HG02943 (cell line): ENCODE data around the gene RNF224.

ENCODE experiments used
- ATAC-seq: cut with Tn5 transposase; IDR thresholded peaks from one replicate; pipeline ENCODE4 v1.9.1; 2021; ENCODE audit warnings: mild to moderate bottlenecking, low read depth, moderate library complexity; ENCODE audit not compliant: unreplicated experiment

The RNF224 gene

DNA sequence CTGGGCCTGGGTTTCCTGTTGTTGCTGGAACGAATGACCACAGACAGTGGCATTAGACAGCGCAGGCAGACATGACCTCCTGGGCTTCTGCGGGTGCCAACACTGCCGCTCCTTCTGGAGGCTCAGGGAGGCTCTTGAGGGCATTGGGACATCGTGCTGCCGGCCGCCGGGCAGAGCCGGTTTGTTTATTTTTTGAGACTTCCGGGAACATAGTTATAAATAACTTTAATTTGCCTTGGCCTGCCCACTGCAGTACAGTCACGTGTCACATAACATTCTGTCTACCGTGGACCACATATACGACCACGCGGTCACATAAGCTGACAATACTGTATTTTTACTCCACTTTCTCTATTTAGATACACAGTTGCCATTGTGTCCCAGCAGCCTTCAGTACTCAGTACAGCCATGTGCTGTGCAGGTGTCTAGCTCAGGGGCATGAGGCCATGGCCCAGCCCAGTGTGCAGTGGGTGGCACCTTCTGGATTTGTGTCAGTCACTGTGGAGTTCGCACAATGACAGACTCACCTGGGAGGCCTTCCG, 42.0 kb downstream of the RNF224 start:
- no peak for ATAC-seq

DNA sequence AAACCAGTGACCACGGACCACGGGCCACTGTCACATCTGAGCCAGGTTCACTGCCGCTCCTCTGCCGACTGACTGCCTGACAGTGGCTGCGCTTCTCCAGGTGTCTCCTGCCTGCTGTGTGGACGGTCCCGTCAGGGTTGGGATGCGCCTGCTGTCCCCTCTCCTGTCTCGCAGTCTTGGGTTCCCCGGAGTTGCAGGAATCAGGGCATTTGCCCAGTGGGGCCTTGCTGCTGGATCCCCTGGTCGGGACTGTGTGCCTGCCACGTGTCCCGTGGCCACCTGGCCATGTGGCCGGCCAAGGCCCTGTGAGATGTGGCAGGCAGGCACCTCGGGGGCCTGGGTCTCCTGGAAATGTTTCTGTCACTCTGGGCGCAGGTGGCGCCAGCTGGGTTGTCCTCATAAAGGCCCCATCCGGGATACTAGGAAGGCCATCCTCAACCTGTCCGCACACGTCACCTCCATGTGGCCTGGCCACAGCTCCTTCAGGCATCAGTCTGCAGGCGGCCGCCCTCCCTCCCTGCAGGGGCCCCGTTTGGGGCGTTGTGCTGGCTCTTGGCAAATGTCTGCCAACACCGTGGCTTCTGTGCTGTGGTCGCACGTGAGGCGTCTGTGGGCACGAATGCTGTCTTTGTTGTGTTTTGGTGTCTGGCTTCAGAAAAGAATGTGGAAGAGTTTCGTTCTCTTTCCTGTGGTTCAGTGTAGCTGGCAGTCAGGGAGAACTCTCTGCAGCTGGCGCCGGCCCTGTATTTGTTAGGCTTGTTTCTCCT, 43.8 kb downstream of the RNF224 start:
- ATAC-seq, result no peak

DNA sequence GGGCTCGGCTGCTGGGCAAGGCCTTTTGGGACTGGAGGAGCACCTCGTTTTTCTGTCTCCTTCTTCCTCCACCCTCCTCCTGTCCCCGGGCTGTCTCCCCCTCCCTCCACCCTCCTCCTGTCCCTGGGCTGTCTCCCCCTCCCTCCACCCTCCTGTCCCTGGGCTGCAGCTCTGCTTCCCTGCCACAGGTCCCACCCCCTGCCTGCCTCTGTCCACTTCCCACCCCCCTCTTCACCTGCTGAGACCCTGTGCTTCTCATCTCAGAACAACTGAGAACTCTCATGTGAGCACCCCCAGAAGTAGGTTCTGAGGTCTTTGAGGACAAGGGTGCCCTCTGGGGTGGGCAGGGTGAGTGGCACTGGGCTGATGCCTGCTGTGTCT, 44.4 kb downstream of the RNF224 start:
- ATAC-seq, result no peak

DNA sequence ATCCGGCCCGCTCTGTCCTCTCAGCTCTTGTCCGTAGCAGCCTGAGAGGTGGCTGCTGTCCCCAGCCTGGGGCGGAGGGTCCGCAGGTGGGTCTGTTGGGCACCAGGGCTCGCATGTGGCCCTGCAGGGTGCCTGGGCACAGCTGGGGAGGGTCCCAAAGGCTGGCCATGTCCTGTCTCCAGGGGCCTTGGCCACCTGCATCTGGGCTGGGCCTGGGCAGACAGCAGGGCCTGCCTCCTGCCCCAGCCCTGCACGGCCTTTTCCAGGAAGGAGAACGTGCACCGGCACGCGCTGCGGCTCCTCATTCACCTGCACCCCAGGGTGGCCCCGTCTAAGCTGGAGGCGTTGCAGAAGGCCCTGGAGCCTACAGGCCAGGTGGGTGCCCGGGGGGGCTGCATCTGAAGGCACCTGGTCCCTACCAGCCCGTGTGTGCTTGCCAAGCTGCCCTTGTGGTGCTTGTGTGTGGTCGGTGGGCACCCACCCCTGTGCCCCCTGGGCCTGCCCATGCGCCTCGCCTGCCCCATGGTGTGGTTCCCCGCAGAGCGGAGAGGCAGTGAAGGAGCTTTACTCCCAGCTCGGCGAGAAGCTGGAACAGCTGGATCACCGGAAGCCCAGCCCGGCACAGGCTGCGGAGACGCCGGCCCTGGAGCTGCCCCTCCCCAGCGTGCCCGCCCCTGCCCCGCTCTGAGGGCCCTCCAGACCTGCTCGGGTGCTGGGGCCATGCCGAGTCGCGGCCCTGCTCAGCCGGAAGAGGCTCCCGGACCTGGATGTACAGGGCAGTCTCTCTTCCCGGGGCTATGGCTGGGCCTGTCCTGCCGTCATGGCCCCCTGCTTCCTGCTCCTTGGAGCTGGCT, 45.2 kb downstream of the RNF224 start:
- no peak for ATAC-seq

DNA sequence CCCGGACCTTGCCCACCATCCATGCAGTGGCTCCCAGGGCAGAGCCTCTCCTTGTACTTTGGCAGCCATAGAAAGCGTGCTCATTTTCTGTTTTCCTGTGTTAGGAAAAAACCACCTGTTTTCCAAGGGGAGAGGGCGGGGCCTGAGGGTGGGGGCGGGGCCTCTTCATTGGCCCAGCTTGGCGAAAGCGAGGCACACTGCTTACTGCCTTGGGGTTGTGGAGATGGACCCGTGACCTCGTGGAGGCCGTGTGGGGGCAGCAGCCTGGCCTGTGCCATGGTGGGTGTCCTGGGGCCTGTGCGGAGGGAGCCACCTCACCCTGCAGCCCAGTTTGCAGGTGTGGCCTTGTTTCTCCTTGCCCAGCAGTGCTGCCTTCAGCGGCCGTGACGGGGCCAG, 45.8 kb downstream of the RNF224 start:
- no peak for ATAC-seq

DNA sequence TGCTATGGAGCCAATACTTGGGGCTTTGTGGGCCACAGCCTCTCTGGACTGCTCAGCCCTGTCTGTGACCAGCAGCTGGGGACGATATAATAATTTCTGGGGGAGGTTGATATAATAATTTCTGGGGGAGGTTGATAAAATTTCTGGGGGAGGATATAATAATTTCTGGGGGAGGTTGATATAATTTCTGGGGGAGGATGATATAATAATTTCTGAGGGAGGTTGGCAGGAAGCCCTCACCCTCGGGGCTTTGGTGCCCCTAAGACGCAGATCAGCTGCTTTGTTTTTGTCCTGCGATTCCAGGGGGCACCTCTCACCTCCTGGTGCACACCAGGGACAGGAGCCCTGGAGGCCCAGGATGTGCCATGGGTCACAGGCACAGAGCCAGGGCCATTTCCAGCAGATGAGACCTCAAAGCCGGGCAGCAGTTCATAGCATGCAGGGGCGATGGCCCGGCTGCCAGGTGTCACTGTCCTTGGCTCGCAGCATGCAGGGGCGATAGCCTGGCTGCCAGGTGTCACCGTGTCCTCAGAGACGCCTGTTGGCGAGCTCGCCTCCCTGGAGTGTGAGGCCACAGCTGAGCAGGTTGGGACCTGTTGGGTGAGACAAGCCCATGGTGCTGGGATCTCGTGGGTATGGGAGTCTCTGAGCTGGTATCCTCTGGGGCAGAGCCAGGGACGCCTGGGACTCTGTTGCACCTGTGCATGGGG, 46.5 kb downstream of the RNF224 start:
- ATAC-seq, result no peak

DNA sequence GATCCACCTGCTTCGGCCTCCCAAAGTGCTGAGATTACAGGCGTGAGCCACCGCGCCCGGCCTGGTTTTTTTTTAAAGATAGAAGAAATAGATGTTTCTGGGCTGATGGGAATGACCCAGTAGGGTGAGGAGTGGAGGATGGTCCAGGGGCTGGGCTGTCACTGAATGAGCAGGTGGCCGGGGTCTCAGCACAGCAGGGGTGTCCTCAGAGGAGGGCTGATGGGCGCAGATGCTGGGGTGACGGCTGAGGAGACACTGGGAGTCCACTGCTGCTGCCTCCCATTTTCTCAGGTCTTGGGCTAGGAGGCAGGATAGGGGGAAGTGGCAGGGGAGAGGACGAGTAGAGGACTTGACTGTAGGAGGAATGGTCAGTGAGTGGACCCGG, 47.9 kb downstream of the RNF224 start:
- ATAC-seq, result no peak

DNA sequence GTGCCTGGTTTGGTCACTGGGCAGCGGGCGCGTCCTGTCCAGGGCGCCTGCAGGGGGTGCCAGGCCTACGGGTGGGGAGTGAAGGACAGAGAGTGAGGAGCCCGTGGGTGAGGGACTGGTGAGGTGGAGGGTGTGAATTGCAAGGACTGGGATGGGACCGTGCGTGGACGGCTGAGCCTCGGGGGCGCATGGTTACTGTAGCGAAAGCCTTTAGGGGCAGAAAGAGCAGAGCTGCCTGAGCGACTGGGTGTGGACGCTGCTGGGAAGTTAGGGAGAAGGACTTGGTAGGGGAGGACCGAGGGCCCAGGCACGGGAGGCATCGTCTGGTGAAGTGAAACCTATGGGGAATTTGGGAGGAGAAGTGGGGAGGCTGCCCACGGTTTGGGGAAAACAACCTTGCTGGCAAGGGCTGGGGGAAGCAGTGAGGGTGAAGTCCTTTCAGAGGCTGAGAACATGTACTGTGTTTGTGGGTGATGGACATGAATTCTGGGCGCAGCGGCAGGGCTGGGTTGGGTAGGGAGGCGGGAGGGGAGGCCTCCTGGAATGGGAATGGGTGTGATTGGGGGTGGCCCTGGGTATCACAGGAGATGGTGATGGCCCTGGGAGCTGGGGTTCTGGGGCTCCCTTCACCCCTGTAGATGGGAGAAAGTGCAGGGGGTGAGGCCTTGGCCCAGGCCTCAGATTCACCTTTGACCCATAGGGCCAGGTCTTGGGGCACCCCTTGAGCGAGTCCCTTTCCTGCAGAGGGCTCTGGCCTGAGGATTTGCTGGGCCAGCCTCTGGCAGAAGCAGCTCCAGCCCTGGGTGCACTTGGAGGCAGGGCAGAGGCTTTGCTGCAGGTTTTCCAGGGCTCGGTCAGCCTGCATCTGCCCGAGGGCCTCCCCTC, 48.5 kb downstream of the RNF224 start:
- no peak for ATAC-seq

DNA sequence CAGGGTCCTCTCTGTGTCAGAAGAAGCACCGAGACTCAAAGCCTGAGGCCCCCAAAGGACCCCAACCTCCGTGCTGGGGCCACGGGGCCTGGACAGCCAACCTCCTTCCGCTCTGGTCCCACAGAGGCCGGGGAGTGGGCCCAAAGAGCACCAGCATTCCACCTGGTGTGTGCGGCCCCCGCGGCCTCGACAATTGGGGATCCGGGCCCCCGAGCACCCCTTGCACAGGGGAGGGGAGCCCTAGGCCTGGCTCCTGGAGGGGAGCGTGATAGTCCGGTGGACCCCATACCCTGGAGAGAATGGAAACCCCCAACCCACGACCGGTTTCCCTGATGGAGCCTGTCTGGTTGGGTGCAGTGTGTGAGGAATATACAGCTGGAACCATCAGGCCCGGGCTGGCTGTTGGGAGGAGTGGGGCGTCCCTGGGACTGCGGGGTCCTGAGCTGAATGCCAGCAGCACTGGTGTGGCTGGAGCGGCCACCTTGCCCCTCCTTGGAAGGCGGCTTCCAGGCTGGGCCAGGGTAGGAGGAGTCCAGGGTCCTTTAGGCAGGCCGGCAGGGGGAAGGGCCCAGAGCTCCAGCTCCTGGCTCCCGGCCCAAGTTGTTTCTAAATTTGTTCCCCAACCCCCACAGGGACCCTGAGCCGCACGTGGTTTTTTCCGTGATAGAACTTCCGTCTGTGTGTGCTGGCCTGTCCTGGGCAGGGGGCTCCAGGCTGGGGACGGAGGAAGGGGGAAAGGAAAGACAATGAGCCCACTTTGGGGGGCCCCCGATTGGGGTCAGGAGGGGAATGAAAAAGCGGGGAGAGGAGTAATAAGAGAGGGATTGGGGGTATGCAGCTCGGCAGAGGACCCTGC, 49.4 kb downstream of the RNF224 start:
- no peak for ATAC-seq

DNA sequence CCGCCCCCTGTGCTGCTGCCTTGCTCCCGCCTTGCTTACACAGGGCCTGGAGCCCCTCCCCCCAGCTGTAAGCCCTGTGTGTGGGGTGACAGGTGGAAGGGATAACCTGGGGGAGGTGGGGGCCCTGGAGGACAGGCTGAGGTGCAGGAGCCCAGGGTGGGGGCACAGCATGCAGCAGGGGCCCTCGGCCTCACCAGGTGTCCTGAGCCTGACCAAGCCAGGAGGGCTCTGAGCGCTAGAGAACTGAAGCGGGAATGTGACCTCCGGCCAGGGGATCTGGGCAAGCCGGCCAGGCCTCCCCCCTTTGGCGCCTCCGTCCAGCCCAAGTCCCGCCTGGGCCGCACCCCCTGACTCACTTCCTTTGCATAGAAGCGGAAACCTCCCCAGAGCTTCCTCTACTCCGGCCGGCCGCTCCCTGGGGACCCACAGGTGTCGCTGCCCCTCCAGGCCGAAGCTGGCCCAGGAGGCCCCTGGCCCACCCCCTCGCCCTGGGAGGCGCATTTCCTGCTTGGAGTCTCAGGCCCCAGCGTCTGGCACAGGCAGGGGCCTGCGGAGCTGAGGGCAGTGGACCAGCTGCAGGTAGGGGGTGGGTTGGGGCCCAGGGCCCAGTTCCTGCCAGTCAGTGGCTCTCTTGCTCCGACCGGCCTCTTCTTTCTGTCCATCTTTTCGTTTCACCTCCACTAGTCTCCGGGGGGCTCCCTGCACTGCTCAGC, 50.2 kb downstream of the RNF224 start, which contains the start of gene TOR4A:
TOR4A (plus strand) TSS at position 398 of the 713 bp plus-strand sequence. CDS start 964 bp downstream, outside the sequence.
- ATAC-seq, result peak; percentile 72

DNA sequence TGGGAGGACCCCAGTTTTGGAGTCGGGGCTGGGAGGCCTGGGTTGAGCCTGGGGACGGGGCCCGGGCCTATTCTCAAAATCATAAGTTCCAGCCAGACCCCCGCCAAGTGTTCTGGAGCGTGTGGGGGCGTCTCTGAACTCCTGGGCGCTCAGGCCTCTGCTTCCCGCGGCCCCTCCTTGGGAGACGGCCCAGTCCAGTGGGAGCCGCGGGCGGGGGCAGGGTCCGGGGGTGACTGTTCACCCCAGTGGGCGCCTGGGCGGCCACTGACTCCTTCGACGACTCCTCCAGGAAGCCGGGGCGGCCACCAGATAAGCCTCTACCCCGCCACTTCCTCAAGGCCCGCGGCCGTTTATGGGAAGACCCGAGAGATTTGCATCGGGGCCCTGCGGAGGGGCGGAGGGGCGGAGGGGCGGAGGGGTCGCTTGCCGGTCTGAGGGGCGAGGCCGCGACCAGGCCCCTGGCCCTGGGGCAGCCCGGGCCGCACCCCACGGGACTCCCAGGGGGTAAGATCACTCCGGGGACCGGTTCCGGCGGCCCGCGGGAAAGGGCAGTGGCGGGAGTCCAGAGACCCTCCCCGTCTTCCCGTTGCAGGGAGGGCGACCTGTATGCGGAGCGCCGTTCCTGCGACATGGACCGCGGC, 50.9 kb downstream of the RNF224 start:
- ATAC-seq, result peak; percentile 12
